ENCODE data around the gene SNAI1.

GRCh38 chr20:49995586-49995985, 12.8 kb downstream of the SNAI1 start:
- no peak for TF ChIP-seq ZNF274 (IDR thresholded peaks at IDR 0.05; ENCODE audit: low read depth, low read length)
- no peak for TF ChIP-seq SUZ12 (IDR thresholded peaks at IDR 0.05; ENCODE audit: extremely low read depth, insufficient read depth, insufficient read length)
- TF ChIP-seq YY1 (IDR thresholded peaks at IDR 0.05; ENCODE audit: insufficient read depth, insufficient read length) = no peak
